Raji (cell line): Measurements from ENCODE around the gene GPR17.

Experiments
- POLR2A ChIP-seq: IDR thresholded peaks from 2 replicates; pipeline ENCODE4 v1.6.1; 2011; ENCODE audit warnings: low read depth, low read length, control low read depth; ENCODE audit not compliant: insufficient read depth

Gene GPR17

DNA sequence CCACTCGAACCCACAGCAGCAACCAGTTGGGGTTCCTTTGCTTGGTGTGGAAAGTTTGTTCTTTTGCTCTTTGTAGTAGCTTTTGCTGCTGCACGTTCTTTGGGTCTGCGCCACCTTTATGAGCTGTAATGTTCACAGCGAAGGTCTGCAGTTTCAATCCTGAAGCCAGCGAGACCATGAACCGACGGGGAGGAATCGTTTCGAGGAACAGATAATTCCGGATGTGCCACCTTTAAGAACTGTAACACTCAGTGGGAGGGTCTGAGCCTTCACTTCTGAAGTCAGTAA is 14.3 kb downstream of the GPR17 start:
- no peak for TF ChIP-seq POLR2A

DNA sequence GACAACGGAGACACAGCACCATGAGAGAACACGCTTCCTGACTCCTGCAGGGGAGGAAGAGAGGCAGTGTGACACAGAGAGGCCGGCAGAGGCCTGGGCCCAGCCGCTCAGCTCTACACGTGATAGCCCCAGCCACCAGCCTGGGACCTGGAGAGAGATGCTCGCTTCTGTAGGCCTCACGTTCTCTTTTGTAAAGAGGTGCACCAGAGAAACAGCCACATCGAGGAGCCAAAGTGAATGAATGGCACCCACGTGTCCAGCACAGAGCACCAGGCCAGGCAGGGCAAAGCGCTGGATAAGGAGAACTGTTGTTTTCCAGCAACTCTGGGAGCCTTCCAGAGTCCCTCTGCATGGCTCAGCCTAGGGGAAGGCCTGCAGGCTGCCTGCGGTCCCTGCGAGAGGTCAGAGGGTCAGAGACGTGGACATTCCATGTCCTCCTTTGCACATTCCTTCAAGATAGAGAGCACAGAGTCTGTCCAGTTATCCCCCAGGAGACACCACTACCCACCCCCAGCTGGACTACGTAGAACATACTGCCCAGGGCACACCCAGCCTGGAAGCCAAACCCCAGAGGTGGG is 15.2 kb downstream of the GPR17 start:
- no peak for TF ChIP-seq POLR2A

- TF ChIP-seq POLR2A, result no peak
Observed at GRCh38 chr2:127661949-127662510, 16.1 kb downstream of the GPR17 start.

DNA sequence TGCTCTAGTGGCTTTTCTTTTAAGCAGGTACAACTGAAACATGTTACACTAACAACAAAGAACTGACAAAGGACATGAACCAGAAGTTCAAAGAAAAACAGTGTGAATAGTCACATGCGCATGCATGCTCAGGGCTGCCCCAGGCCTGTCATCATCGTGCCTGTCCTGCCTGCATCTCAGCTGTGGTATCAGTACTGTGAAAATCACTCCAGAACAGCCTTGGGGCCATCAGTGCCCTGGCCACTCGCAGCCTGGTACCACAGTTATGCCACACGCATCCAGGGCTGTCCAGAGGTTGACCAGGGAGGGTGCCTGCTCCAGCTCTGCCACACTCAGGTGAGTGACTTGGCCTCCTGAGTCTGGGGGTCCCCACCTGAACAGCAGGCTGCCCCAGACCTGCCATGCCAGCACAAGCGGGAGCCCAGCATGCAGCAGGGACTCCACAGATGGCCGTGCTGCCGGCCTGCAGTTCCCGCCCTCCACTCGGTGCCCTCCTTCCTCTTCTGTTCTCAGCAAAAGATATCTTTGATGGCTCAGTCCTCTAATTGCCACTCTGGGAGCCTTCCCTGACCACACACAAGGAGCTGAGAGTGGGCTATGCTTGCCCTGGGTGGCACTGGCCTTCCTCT is 17.1 kb downstream of the GPR17 start:
- TF ChIP-seq POLR2A, result no peak

GRCh38 chr2:127663566-127664064 is 17.7 kb downstream of the GPR17 start:
- TF ChIP-seq POLR2A, result no peak

DNA sequence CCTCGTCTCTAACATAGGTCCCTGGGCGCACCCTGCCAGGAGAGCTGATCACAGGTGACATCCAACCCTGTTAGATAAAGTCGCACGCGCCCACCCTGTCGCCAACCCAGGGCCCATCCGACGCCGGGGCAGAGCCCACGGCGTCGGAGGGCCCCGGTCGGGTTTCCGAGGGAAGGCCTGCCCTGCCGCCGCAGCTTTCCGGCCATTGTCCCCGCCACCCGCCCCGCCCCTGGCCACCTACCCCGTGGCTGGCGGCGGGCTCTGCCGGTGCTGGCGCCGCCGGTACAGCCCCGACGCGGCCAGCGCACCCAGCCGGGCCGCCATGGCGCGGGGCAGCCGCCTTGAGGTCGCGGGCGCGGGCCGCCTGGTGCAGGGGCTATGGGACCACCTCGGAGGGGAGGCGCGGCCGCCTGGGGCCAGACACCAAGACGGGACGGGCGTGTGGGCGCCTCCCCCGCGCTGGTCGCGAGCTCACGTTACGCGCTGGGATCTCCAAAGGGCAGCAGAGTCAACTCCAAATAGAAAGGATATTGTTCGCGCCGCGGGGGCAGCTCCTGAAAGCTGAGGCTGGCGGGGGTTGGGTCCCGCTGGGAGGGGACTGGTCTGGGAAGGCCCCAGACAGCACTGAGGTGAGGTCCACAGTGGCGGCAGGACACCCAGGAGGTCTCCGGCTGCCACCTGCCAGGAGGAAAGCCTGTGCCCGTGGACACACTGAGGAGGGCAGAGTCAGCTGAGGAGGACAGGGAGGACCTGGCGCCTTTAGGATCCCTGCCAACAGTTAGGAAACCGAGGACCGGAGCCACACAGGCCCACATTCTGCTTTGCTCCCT is 18.3 kb downstream of the GPR17 start:
- no peak for TF ChIP-seq POLR2A

DNA sequence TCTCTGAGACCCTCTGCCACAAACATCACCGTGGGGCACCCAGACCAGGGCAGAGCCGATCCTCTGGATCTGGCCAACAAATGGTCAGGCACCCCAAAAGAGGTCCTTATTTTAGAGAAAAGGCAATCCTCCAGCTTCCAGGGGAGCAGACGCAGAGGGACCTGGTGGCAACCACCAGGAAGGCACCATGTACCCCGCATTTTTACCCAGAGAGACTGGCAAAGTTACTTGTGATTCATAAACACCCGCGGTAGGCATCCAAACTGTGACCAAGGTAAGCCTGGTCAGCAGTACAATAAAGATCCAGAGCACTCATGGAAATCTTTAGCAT is 18.9 kb downstream of the GPR17 start:
- no peak for TF ChIP-seq POLR2A

DNA sequence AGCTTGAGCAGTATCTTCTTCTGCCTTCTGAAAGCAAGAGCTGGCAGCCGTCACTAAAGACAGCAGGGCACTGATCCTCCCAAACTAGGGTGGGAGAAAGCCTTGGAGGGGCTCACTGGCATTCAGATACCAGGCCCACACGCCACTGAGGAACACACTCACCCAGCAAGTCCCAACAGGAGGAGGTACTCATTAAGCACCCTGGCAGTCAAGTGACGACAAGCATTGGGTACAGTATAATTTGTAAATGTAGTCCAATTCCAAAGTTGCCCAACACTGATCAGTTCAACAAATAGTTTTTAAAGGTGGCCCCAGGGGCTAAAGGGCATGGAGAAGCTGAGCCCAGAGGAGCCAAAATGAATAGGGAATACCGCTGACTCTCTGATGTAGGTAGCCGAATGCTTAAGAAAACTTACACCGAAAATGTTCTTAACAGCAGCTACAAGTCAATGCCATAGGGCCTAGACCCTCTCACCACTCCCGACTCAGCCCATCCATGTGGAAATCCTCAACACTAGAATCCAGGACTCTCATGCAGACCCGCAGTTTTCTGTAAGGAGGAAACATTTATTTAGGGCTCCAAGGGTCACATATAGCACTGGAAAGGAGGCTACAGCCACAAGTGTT is 19.4 kb downstream of the GPR17 start:
- no peak for TF ChIP-seq POLR2A

DNA sequence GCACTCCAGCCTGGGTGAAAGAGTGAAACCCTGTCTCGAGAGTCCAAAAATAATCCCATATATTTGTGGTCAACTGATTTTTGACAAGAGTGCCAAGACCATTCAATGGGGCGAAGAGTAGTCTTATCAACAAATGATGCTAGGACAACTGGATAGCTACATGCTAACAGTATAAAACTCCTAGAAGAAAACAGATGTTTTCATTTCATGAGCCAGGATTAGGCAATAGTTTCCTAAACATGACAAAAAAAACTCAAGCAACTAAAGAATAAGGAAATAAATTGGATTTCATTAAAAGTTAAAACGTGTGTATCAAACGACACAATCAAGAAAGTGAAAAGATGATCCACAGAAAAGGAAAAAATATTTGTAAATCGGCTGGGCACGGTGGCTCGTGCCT is 23.1 kb downstream of the GPR17 start:
- TF ChIP-seq POLR2A, result no peak

GRCh38 chr2:127670055-127670956 is 24.4 kb downstream of the GPR17 start:
- no peak for TF ChIP-seq POLR2A

GRCh38 chr2:127670957-127671290 is 25.0 kb downstream of the GPR17 start:
- TF ChIP-seq POLR2A, result no peak

GRCh38 chr2:127671557-127672302 is 25.8 kb downstream of the GPR17 start:
- no peak for TF ChIP-seq POLR2A

- TF ChIP-seq POLR2A, result no peak
Observed at GRCh38 chr2:127672341-127673224, 26.6 kb downstream of the GPR17 start.

- TF ChIP-seq POLR2A, result no peak
Observed at GRCh38 chr2:127673291-127674069, 27.5 kb downstream of the GPR17 start.
